HUDEP-2 (cell line): ENCODE measurements around the gene GRN.
"Not testable (repeated sequence)": the region's sequence is repeated elsewhere in the genome, so short reads cannot be mapped to it uniquely, and the experiment has no call there.

Experiments
- DNase-seq, 76 experiments: peaks; one replicate each; lab custom pipeline; 2025; ENCODE audit not compliant: unreplicated experiment in 76 of 76; lab: John Stamatoyannopoulos, UW

Gene GRN

DNA sequence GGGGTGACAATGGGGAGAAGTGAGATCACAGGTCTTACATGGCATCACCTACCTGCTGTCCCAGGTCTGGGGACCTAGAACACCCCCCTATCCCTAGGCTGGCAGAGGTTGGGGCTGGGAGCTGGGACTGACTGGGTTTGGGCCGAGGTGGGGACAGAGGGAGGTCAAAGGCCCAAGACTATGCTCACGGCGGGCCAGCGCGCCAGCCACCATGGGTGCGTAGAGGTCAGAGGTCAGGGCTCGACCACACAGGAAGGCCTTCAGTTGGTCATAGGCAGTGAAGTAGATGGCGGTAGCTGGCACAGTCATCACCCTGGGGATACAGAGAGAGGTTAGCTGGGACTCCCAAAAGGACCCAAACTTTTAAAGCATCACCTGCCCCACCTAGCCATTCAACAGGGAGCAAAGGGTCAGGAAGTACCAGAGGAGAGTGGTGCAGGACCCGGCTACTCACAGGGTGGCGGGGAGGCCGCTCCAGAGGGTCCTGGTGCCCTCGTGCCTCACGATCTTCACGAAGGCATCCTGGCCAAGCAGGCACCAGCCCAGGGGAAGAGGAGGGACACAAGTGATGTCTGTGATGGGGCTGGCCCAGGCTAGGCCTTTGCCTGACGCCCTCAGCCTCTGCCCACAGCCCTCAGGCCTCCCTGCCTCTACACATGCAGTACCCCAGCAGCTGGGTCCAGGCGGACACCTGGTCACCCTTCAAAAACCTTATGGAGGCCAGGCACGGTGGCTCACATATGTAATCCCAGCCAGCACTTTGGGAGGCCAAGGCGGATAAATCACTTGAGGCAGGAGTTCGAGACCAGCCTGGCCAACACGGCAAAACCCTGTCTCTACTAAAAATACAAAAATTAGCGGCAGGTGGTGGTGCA is 23.6 kb upstream of the GRN start:
- DNase-seq: no peak

DNA sequence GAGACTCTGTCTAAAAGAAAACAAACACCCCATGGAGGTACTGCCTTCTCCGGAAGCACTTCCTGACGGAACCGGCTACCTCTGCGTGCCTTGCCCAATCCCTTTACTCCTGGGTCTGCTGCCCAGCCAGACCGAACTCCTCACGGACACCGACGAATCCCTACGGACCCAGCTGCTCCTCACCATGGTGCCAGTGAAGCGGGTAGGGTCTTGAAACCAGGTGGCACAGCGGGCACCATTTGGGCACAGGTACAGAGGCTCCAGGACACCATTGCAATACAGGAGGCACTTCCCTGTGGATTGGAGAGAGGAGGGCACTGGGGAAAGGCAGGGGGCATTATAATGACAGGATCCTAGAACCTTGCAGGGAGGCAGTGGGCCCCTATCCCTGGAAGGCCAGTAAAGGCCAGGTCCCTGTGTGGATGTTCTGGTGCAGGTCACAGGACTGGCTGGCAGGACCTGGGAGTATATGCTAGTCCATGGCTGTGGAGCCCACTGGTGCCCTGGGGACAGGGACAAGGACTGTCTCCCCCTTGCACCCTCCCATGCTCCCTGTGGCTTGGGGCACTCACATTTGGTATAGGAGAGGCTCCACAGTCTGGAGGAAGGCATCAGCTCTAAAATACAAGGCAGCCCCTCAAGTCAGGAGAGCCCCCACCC is 22.7 kb upstream of the GRN start:
- DNase-seq: no peak

DNA sequence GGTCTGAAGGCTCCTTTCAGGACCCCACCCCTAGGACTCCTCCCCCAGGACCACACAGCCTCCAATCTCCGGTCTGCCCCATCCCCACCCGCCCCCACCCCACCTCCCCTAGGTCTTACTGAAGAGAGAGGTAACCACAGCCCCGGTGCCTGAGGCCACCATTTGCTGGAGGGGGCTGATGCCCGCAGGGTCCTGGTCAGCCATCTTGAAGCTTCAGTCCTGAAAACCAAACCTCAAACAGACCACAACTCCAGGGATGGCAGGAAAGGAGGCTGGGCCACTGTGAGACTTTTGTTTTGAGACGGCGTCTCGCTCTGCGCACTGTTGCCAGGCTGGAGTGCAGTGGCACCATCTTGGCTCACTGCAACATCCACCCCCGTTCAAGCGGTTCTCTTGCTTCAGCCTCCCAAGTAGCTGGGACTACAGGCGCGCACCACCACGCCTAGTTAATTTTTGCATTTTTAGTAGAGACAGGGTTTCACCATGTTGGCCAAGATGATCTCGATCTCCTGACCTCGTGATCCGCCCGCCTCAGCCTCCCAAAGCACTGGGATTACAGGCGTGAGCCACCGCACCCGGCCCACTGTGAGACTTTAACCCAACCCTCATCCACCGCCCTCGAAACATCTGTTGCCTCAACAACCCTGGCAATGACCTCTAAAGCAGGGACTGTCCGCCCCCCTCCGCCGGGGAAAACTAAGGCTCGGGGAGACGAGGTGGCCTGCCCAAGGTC is 21.6 kb upstream of the GRN start:
- DNase-seq: peak in 2 of 76 experiments; percentile 16 to 18

DNA sequence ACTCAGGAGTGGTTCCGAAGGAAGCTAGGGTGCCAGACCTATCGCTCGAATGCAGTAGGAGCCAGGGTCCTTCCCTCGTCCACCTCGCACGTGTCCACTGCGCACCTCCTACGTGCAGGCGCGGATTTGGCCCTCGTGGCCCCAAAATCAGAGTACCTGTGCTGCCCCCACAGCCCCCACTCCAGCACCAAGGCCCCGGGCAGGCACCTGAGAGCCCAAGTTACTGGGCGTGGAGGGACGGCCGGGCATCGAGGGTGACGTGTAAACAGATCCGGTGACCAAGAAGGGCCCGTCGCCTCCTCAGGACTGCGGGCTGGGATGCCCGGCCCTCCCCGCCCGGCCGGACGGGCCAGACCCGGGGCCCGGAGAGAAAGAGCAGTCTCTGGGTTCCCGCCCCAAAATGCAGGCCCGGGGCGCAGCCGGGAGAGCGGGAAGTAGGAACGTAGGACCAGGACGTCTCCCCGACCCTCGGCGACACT is 21.0 kb upstream of the GRN start:
- peak in 1 of 76 experiments; percentile 32 for DNase-seq

DNA sequence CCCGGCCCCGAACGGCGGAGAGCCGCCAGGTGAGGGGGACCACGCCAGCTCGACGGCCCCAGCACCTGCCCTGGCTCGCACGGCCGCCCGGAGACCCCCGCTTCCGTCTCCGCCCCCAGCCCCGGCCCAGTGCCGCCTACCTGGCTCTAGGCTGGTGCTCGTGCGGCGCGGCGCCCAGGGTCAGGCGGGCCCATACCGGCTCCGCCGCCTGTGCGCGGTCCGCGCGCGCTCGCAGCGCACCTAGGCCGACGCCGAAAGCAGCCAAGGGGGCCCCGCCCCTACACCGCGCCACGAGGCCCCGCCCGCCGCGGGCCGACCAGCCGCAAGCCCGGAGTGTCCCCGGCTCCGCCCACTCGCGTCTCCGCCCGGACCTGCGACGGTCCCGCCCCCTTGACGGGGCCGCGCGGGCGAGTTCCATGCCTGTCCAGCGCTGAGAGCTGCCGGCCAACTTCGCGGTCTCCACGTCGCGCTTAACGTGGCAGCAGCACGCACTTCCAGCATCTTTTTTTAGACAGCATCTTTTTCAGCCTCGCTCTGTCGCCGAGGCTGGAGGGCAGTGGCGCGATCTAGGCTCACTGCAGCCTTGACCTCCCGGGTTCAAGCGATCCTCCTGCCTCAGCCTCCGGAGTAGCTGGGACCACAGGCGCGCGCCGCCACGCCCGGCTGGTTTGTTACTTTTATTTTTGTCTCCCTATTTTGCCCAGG is 20.4 kb upstream of the GRN start, which contains the start of gene SLC25A39:
Gene SLC25A39 (minus strand): TSS at position 253 of the 705 bp plus-strand sequence. CDS start 1,261 bp downstream, outside the sequence.
- peak in 74 of 76 experiments; percentile 51 to 96 (median 89) for DNase-seq

DNA sequence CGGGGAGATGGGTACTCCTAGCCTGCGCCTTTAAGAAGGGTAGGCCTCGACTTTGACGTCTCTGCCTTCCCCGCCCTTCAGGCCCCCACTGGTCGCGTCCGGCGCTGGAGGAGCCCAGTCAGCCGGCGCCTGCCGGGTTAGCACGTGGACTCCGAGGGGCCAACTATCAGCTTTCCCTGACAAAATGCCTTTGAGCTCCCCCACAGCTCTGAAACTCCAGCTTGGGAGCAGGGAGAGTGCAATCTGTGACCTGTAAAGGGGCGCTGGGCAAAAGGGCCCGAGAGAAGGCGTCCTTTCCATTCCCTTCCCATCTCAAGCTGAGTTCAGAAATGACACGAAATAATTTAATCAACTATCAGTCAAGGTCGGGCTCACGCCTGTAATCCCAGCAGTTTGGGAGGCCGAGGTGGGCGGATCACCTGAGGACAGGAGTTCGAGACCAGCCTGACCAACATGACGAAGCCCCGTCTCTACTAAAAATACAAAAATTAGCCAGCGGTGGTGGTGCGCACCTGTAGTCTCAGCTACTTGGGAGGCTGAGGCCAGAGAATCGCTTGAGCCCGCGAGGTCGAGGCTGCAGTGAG is 18.1 kb upstream of the GRN start:
- peak in 75 of 76 experiments; percentile 33 to 95 (median 91) for DNase-seq

DNA sequence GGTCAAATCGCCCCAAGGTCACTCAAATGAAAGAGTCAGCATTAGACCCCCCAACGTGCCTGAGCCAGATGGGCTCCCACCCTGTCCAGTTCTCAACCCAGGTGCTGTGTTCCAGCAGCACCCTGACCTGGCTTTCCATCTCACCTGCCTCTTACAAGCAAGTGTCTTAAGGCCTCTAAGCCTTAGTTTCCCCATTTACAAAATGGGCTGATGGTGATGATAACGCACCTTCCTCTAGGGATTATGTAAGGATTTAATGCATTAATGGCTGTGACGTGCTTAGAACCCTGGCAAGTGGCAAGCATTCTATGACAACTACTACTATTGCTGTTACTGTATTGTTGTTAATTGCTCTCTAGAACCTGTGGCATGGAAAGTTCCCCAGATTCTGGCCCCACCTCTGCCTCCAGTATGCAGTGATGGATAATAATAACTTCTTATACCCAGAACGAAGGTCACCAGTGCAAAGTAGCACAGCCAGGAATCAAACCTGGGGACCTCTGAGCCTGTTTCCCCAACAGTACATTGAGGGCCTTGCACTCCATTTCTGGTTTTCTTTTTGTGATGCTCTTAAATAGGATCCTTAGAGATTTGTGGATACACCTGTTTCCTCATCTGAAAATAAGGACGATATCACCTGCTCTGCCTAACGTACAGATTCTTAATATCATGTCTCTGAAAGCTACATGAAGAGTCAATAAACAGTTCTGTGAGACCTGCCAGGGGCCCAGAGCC is 17.2 kb upstream of the GRN start:
- no peak for DNase-seq

DNA sequence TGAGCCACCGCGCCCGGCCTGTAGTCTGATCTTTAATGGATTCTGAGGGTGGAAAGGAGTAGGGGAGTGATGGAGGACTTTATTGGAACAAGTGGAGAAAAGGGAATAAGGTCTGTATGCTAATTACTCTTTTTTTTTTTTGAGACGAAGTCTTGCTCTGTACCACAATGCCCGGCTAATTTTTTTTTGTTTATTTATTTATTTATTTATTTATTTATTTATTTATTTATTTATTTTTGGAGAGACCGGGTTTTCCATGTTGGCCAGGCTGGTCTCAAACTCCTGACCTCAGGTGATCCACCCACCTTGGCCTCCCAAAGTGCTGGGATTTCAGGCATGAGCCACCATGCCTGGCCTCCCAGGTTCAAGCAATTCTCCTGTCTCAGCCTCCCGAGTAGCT is 15.6 kb upstream of the GRN start:
- not testable (repeated sequence) for DNase-seq

DNA sequence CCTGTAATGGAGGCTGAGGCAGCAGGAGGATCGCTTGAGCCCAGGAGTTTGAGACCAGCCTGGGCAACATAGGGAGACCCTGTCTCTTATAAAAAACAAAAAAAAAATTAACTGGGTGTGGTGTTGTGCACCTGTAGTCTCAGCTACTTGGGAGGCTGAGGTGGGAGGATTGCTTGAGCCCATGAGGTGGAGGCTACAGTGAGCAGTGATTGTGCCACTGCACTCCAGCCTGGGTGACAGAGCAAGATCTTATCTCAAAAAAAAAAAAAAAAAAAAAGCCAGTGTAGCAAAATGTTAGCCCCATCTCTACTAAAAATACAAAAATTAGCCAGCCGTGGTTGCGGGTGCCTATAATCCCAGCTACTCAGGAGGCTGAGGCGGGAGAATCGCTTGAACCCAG is 14.8 kb upstream of the GRN start:
- DNase-seq: not testable (repeated sequence)

DNA sequence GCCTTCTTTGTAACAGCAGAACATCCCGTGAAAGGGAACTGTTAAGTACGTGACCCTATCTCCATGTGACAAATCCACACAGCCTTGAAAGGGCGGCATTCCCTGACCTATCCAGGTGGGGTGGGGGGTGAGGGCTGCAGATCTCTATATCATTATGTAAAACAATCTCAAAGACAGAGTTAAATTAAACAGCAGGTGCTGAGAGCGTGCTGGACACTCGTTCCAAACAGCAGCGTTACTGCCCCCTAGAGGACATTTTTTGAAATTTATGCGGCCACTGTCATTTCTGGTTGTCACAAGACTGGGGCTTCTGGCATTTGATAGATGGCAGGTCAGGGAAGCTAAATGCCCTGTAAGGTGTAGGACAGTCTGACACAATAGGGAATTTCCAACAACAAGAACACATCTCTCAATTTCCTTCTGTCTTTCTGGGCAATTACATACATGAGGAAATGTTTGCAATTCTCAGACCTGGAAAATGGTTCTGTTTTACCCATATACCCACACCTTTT is 13.8 kb upstream of the GRN start:
- DNase-seq: peak in 68 of 76 experiments; percentile 20 to 89 (median 59)

DNA sequence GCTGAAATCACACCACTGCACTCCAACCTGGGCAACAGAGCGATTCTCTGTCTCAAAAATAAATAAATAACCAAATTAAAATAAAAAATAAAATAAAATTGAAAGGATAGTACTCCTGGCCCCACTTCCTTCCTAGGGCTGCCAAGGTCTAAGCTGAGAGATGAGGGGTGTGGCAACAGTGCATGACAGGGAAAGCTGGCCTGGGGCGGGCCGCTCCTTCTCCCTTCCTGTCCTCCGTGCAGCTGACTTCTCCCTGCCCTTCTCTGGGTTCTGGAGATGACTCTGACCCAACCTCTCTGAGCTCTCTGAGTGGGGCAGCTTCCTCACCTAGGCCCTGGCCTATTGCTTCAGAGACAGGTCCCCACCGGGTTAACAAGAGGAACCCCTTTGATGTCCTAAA is 11.7 kb upstream of the GRN start:
- no peak for DNase-seq

DNA sequence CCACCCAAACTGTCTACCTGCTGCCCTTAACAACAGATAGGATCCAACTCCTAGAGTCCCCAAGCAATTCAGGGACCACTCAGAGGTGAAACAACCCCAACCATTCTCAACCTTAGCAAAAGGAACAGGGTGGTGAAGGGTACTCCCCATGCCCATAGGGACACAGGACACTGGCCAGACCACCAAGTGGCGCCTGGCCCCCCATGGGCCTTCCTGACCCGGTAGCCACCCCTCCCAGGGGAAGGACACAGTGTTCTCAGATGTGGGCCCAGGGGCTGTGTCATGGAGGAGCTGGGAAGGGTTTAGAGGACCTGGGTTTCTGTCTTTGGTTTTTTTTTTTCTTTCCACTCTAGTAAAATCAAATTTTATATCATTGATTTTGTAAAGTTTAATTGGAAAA is 10.8 kb upstream of the GRN start:
- DNase-seq: no peak

DNA sequence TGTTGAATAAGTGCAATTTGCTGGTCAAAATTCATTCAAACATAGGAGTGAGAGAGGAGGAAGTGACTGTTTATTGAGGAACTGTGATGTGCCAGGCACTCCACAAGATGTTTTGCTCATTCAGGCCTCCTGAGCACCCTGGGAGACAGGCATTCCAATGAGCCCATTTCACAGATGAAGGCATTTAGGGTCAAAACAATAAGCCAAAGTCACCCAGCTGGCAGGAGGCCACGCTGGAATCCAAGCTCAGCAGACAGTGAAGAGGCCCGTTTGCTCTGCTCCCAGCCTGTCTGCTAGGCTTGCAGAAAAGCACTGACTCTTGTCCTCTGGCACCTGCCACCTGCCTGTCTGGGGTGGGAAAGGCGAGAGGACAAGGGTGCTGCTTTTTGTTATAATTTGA is 10.4 kb upstream of the GRN start:
- DNase-seq: no peak

DNA sequence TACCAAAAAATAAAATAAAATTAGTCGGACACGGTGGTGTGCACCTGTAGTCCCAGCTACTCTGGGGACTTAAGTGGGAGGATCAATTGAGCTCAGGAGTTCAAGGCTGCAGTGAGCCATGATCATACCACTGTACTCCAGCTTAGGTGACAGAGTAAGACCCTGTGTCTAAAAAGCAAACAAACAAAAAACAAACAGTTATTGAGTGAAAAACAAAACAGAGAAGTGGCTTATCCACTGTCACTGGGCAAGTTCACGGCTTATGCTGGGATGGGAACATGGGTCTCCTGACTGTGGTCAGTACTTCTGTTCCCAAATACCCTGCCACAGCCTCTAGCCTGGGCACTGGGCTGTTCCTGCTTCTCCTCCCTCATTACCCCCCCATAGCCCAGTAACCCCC is 9.5 kb upstream of the GRN start:
- DNase-seq: no peak

DNA sequence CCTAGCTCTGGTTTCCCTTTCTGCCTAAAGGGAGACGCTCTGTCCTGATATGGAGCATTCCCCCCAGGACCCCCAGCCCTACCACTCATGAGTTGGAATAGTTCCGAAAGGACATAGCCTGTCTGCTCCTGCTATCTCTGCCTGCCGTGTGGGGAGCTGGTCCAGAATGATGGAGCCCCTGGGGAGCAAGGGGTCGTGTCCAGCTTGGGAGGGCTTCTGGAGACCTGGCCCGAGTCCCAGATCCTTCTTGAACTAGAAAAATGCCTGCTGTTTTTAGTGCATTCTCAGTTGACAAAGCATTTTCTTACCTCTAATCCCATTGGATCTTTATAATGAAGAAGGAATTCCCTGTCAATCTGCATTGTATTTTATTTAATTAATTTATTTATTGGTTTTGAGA is 9.1 kb upstream of the GRN start:
- DNase-seq: no peak

DNA sequence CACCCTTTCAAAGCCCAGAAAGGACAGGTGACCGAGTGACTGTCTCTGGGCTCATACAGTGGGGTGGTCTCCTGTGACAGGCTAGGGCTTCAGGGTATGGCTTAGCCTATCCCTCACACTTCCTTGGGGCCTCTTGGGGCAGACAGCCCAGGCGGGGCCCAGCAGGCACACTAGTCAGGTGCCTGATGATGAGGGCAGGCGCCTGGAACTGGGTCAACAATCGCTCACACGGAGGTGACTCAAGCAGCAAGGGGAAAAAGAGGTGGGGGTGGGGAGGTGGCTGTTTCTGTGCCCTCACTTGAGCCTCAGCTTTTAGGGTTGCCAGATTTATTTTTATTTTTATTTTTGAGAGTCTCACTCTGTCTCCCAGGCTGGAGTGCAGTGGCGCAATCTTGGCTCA is 6.4 kb upstream of the GRN start:
- peak in 20 of 76 experiments; percentile 14 to 56 (median 30) for DNase-seq

DNA sequence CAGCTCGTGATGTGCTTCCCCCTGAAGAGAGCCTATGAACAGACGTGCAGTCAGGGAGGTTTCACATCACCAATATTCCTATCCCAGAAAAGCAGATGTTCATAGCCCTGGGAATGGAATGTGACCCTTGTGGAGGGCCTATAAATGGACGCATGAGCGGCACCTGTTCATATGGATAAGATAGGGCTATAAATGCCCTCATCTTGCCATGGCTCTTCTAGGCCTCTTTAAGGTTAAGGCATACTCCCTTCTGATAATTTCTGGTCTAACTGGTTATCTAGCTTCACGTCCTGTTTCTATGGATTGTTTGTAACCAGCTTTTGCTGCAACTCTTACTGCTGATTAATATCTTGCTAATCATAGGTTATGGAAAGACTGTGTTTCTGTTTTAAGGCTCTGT is 4.5 kb upstream of the GRN start:
- peak in 2 of 76 experiments; percentile 15 to 51 for DNase-seq

DNA sequence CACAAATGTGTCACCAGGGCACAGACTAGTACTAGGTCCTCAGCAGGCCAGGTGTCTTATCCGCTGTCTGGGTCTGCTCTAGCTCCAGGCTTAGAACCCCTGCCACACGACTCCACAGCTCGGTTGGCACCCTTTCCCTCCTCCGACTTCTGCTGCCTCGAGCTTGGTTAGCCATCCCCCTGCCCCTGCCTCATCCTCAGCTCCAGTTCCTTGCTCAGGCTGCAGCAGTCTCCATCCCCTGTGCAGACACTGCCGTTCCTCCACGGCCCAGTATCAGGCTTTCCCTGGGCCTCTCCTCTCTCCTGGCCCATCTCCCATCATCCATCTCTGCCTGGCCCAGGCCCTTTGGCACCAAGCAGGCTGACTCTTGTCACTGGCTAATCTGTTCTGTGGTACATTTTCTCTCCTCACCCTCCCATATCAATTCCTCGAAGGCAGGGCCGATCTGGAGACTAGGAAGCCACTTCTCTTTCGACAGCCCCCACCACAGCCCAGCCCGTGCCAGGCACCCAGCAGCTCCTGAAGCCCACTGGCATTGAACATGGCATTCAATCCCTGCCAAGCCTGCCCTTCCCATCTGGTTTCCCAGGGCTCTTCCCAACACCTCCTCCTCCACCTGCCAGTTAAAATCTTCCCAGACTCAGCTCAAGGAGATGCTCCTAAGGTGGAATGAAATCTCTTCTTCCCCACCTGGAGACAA is 1.4 kb upstream of the GRN start:
- no peak for DNase-seq
